H1 (cell line): ENCODE measurements around the gene ZNF691.

Source experiments
- CHD2 ChIP-seq: IDR thresholded peaks from 2 replicates; pipeline ENCODE4 v1.6.1; 2012; ENCODE audit warnings: low read length, improper control_type of control experiment
- EZH2 ChIP-seq: fragments of 200-600 bp; sonication (generic); IDR thresholded peaks from 2 replicates; pipeline ENCODE4 v1.7.1; 2012; ENCODE audit warnings: low read depth, mild to moderate bottlenecking, moderate library complexity, low read length, inconsistent platforms; ENCODE audit not compliant: severe bottlenecking
- HDAC6 ChIP-seq: IDR thresholded peaks from one replicate; pipeline ENCODE4 v1.7.1; 2012; ENCODE audit warnings: low read depth, mild to moderate bottlenecking, inconsistent platforms, low read length, moderate library complexity
- JUN ChIP-seq: IDR thresholded peaks from 2 replicates; pipeline ENCODE4 v1.6.1; 2011; ENCODE audit warnings: low read depth, mild to moderate bottlenecking, improper control_type of control experiment, low read length
- KDM1A ChIP-seq: fragments of 200-600, 300-600 bp; sonication (generic); IDR thresholded peaks from 2 replicates; pipeline ENCODE4 v1.7.1; 2016; ENCODE audit warnings: mild to moderate bottlenecking, low read length, borderline replicate concordance
- MAFK ChIP-seq: IDR thresholded peaks from 2 replicates; pipeline ENCODE4 v1.6.1; 2012; ENCODE audit warnings: low read depth, mild to moderate bottlenecking, improper control_type of control experiment, low read length
- NANOG ChIP-seq: IDR thresholded peaks from 2 replicates; pipeline ENCODE4 v1.6.1; 2011; ENCODE audit warnings: low read length, low read depth, mild to moderate bottlenecking, inconsistent platforms; ENCODE audit not compliant: insufficient read depth, poor library complexity, severe bottlenecking
- POLR2A ChIP-seq, 2 experiments: IDR thresholded peaks; 1 replicate in 1 of 2; 2 replicates in 1 of 2; pipeline ENCODE4 v1.6.1; 2011; ENCODE audit warnings: low read depth in 2 of 2, low read length in 2 of 2, mild to moderate bottlenecking in 2 of 2; ENCODE audit errors: control extremely low read depth in 1 of 2
- RBBP5 ChIP-seq: IDR thresholded peaks from 2 replicates; pipeline ENCODE4 v1.7.1; 2012; ENCODE audit warnings: low read depth, mild to moderate bottlenecking, inconsistent platforms, low read length, moderate library complexity, borderline replicate concordance
- SP2 ChIP-seq: IDR thresholded peaks from 2 replicates; pipeline ENCODE4 v1.6.1; 2012; ENCODE audit warnings: mild to moderate bottlenecking, low read length, inconsistent platforms
- ZNF274 ChIP-seq: IDR thresholded peaks from 2 replicates; pipeline ENCODE4 v1.7.0; 2012; ENCODE audit warnings: low read length, borderline replicate concordance; ENCODE audit errors: extremely low read depth
- TF ChIP-seq, protein P1 (sequence below), 3 experiments: IDR thresholded peaks; 1 replicate in 2 of 3; 2 replicates in 1 of 3; pipeline versions ENCODE4 v1.5.1 to v1.6.1; 2011; ENCODE audit warnings: low read length in 3 of 3, mild to moderate bottlenecking in 3 of 3, inconsistent platforms in 2 of 3, low read depth in 1 of 3, moderate library complexity in 1 of 3; ENCODE audit not compliant: insufficient read depth in 1 of 3; ENCODE audit errors: control extremely low read depth in 1 of 3
- TF ChIP-seq, protein P2 (sequence below): IDR thresholded peaks from 2 replicates; pipeline ENCODE4 v1.6.1; 2012; ENCODE audit warnings: inconsistent platforms
- TF ChIP-seq, protein P3 (sequence below): IDR thresholded peaks from 2 replicates; pipeline ENCODE4 v1.6.1; 2011; ENCODE audit warnings: low read length, improper control_type of control experiment

DNA sequence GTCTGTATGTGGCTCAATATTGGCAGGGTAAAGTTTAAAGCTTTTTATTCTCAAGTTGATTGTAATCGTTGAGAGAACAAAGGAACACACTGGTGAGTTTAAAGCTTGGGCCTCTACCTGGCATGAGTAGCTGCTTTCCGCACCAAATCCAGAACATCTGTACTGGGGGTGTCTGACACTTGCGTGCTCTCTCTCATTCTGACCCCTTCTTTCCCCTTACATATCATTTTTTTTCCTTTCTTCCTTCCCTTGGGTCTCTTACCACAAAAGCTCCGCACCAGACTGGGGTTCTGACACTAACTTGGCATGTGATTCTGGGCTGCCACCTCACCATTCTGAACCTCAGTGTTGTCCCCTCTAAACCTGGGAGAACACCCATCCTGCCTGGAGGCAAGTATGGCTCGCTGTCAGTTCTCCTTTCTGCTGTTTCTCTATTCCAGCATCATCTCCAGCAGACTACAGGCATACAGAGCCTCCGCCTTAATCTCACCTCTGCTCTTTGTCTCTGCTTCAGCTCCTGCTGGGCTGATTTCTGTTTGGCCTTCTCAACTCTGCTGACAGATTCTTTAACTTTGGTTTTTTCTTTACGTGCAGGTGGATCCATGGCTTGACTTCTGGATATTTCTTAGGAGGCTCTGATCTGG lies 30.4 kb upstream of the ZNF691 start:
- TF ChIP-seq EZH2 (no peak), MAFK (no peak), POLR2A (IDR thresholded peaks at IDR 0.05; ENCODE audit: control extremely low read depth in 1 of 2, low read depth in 2 of 2, low read length in 2 of 2) (no peak), KDM1A (no peak), JUN (no peak), ZNF274 (no peak), RBBP5 (no peak), NANOG (no peak), HDAC6 (no peak), CHD2 (no peak), SP2 (no peak)
- TF ChIP-seq, protein P1, sequence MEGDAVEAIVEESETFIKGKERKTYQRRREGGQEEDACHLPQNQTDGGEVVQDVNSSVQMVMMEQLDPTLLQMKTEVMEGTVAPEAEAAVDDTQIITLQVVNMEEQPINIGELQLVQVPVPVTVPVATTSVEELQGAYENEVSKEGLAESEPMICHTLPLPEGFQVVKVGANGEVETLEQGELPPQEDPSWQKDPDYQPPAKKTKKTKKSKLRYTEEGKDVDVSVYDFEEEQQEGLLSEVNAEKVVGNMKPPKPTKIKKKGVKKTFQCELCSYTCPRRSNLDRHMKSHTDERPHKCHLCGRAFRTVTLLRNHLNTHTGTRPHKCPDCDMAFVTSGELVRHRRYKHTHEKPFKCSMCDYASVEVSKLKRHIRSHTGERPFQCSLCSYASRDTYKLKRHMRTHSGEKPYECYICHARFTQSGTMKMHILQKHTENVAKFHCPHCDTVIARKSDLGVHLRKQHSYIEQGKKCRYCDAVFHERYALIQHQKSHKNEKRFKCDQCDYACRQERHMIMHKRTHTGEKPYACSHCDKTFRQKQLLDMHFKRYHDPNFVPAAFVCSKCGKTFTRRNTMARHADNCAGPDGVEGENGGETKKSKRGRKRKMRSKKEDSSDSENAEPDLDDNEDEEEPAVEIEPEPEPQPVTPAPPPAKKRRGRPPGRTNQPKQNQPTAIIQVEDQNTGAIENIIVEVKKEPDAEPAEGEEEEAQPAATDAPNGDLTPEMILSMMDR (IDR thresholded peaks at IDR 0.05; ENCODE audit: control extremely low read depth in 1 of 3, insufficient read depth in 1 of 3, low read depth in 1 of 3, low read length in 3 of 3), result no peak
- TF ChIP-seq, protein P2, sequence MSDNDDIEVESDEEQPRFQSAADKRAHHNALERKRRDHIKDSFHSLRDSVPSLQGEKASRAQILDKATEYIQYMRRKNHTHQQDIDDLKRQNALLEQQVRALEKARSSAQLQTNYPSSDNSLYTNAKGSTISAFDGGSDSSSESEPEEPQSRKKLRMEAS, result no peak
- TF ChIP-seq, protein P3, sequence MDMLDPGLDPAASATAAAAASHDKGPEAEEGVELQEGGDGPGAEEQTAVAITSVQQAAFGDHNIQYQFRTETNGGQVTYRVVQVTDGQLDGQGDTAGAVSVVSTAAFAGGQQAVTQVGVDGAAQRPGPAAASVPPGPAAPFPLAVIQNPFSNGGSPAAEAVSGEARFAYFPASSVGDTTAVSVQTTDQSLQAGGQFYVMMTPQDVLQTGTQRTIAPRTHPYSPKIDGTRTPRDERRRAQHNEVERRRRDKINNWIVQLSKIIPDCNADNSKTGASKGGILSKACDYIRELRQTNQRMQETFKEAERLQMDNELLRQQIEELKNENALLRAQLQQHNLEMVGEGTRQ, result no peak
